HFF-Myc (cell line): ENCODE data around the gene OR6P1.

ENCODE experiments used
- DNase-seq: peaks from one replicate; pipeline ENCODE4 v3.0.0-alpha.2; 2011; ENCODE audit warnings: low read depth; ENCODE audit errors: extremely low read depth
- H3K4me3 ChIP-seq: replicated peaks from 2 replicates; pipeline ENCODE4 v1.5.1; 2011; ENCODE audit warnings: low read depth, mild to moderate bottlenecking, control low read depth, low read length
- TF ChIP-seq, protein P1 (sequence below): IDR thresholded peaks from 2 replicates; pipeline ENCODE4 v1.5.1; 2012; ENCODE audit warnings: mild to moderate bottlenecking, low read depth, low read length, control low read depth; ENCODE audit errors: missing control alignments

The OR6P1 gene, protein sequence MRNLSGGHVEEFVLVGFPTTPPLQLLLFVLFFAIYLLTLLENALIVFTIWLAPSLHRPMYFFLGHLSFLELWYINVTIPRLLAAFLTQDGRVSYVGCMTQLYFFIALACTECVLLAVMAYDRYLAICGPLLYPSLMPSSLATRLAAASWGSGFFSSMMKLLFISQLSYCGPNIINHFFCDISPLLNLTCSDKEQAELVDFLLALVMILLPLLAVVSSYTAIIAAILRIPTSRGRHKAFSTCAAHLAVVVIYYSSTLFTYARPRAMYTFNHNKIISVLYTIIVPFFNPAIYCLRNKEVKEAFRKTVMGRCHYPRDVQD

DNA sequence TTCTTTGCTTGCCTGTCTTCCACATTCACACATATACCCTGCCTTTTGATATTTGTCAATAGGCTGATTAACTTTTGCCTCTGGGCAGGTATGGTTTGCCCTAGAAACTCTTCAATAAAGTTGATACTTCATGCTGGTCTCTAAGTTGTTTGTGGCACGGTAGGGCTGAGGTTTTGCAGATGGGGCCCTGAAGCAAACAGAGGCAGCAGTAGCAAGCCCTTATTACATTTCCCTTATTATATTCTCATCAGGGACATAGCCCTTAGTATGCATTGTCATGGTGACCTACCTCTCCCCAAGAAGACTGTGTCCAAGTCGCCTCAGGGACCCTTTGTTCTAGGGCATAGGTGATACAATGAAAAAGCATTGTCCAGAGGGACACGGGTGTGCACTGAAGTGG is at the start of gene OR6P1:
OR6P1 (minus strand) TSS at position 101 of the 400 bp plus-strand sequence. CDS start 6,976 bp downstream, outside the sequence.
- no peak within 1 kb of the TSS for H3K4me3 ChIP-seq

DNA sequence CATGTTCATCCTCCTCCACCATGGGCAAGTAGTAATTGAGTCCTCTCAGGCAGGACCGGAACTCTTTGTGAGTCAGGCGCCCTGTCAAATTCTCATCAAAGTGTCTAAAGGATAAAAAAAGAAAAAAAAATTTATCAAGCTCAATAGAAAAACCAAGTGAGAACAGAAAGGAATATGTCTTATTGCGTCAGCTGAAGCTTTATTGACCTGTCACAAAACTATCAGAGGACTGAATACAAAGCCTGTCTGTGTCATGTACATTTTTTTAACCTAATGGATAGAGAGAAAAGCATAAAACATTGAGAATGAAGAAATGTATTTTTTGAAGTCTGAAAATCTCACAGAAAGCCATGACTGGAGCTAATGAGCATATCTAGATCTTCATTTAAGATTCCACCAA is 43.4 kb upstream of the OR6P1 start:
- TF ChIP-seq, protein P1, sequence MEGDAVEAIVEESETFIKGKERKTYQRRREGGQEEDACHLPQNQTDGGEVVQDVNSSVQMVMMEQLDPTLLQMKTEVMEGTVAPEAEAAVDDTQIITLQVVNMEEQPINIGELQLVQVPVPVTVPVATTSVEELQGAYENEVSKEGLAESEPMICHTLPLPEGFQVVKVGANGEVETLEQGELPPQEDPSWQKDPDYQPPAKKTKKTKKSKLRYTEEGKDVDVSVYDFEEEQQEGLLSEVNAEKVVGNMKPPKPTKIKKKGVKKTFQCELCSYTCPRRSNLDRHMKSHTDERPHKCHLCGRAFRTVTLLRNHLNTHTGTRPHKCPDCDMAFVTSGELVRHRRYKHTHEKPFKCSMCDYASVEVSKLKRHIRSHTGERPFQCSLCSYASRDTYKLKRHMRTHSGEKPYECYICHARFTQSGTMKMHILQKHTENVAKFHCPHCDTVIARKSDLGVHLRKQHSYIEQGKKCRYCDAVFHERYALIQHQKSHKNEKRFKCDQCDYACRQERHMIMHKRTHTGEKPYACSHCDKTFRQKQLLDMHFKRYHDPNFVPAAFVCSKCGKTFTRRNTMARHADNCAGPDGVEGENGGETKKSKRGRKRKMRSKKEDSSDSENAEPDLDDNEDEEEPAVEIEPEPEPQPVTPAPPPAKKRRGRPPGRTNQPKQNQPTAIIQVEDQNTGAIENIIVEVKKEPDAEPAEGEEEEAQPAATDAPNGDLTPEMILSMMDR: no peak
- no peak overlapping the region for H3K4me3 ChIP-seq
- no peak for DNase-seq

More for the DNA sequence above, at the start of gene OR6P1:
- DNase-seq: no peak
- TF ChIP-seq, protein P1: no peak

GRCh38 chr1:158611916-158612315 is 41.5 kb upstream of the OR6P1 start:
- H3K4me3 ChIP-seq: no peak overlapping the region
- TF ChIP-seq, protein P1: no peak
- DNase-seq: no peak

DNA sequence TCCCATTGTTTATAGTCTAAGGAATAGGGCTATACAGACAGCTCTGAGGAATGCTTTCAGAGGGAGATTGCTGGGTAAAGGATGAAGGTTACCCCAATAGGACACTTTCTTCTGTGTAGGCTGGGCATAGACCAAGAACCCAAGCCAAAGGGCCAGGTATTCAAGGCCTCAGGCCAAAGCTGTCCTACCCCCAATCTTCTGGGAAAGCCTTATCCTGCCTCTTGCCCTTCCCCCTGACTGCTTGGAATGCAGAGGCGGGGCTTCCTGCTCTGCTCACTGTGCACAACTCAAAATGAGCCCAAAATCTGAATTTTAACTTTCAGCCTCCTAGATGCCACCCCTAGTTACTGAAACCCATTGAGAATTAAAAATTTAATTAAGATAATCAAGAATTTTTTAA is 36.9 kb upstream of the OR6P1 start:
- no peak overlapping the region for H3K4me3 ChIP-seq
- DNase-seq: no peak
- TF ChIP-seq, protein P1: no peak

- H3K4me3 ChIP-seq: no peak within 1 kb of the TSS
- no peak for DNase-seq
Observed at GRCh38 chr1:158604968-158605367, 34.6 kb upstream of the OR6P1 start, which contains the start of gene OR10Z1. TSS of gene OR10Z1 (plus strand) at chr1:158605268. CDS start at chr1:158606439, 1,171 bp downstream.

DNA sequence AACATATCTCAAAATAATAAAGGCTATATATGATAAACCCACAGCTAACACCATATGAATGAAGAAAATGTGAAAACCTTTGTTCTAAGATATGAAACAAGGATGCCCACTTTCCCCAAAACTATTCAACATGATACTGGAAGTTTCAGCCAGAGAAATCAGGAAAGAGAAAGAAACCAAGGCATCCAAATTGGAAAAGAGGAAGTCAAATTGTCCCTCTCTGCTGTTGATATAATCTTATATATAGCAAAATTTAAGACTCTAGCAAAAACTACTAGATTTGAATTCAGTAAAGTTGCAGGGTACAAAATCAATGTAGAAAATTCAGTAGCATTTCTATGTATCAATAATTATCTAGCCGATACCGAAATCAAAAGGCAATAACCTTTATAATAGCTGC is 30.4 kb upstream of the OR6P1 start:
- TF ChIP-seq, protein P1: no peak
- H3K4me3 ChIP-seq: no peak overlapping the region

More at GRCh38 chr1:158604968-158605367, 34.6 kb upstream of the OR6P1 start, which contains the start of gene OR10Z1:
- TF ChIP-seq, protein P1: no peak

More for the DNA sequence above, 30.4 kb upstream of the OR6P1 start:
- no peak for DNase-seq
